Measurements from ENCODE around the gene LGR5.
"Not testable (repeated sequence)": the region's sequence is repeated elsewhere in the genome, so short reads cannot be mapped to it uniquely, and the experiment has no call there.

Gene LGR5

GRCh38 chr12:71477609-71478008 lies 38.0 kb downstream of the LGR5 start:
- no peak for DNase-seq

- no peak for DNase-seq
These were observed 38.7 kb downstream of the LGR5 start for GRCh38 chr12:71478270-71478669.

GRCh38 chr12:71484272-71484905 lies 44.8 kb downstream of the LGR5 start:
- DNase-seq: no peak

GRCh38 chr12:71490844-71491243 lies 51.2 kb downstream of the LGR5 start:
- not testable (repeated sequence) for DNase-seq

- no peak for DNase-seq
These were observed 53.0 kb downstream of the LGR5 start for GRCh38 chr12:71492604-71493003.

- no peak for DNase-seq
These were observed 60.2 kb downstream of the LGR5 start for GRCh38 chr12:71499834-71500233.

- no peak for DNase-seq
These were observed 64.2 kb downstream of the LGR5 start for GRCh38 chr12:71503579-71504391.

GRCh38 chr12:71504476-71504875 lies 64.9 kb downstream of the LGR5 start:
- DNase-seq: no peak

- no peak for DNase-seq
These were observed 70.1 kb downstream of the LGR5 start for GRCh38 chr12:71509705-71510104.

- no peak for DNase-seq
These were observed 77.7 kb downstream of the LGR5 start for GRCh38 chr12:71517145-71517846.

GRCh38 chr12:71521125-71521524 lies 81.5 kb downstream of the LGR5 start:
- DNase-seq: no peak

GRCh38 chr12:71524626-71525025 lies 85.0 kb downstream of the LGR5 start:
- DNase-seq: no peak

- no peak for DNase-seq
These were observed 94.1 kb downstream of the LGR5 start for GRCh38 chr12:71533703-71534102.

GRCh38 chr12:71536279-71536938 lies 96.8 kb downstream of the LGR5 start:
- DNase-seq: no peak

- no peak for DNase-seq
These were observed 97.5 kb downstream of the LGR5 start for GRCh38 chr12:71536939-71537622.

GRCh38 chr12:71538807-71539206 lies 99.2 kb downstream of the LGR5 start:
- DNase-seq: no peak

GRCh38 chr12:71541583-71541982 lies 102.0 kb downstream of the LGR5 start:
- DNase-seq: no peak

- DNase-seq: no peak
These were observed 106.8 kb downstream of the LGR5 start for GRCh38 chr12:71546322-71546861.

- DNase-seq: no peak
These were observed 109.3 kb downstream of the LGR5 start for GRCh38 chr12:71548893-71549292.

GRCh38 chr12:71551529-71551928 lies 111.9 kb downstream of the LGR5 start:
- DNase-seq: no peak

- no peak for DNase-seq
These were observed 113.3 kb downstream of the LGR5 start for GRCh38 chr12:71552728-71553501.

- no peak for DNase-seq
These were observed 115.6 kb downstream of the LGR5 start for GRCh38 chr12:71555191-71555590.

Measured in NCI-H1436 treated with DMSO at 0.1 percent for 48 hours (cell line).